Measurements from ENCODE around the gene CLDND2. TPM values are rescaled to one million over a fixed set of nuclear protein-coding genes. Genes with fewer than 3 reads are reported as not detected.

The CLDND2 gene
- polyA plus RNA-seq, 1 of the 3 experiments (the other 2 are of a cell fraction), result 0.26 TPM

GRCh38 chr19:51337861-51338562 is 30.8 kb downstream of the CLDND2 start (continued):
- TF ChIP-seq ELF1 (IDR thresholded peaks at IDR 0.05) (no peak), USF2 (IDR thresholded peaks at IDR 0.05; ENCODE audit: borderline replicate concordance, low read depth, low read length) (no peak)

GRCh38 chr19:51337141-51337860 is 31.5 kb downstream of the CLDND2 start:
- no peaks in the 10 kb centered on the region for H3K27me3 ChIP-seq (ENCODE audit: insufficient read depth)
- 91% methylated on average over 12 of the region's 13 CpGs for WGBS (ENCODE audit: low lambda C conversion rate)
- POLR2A ChIA-PET, result no interaction called here
- H3K79me2 ChIP-seq (ENCODE audit: insufficient read depth), result no peaks in the 10 kb centered on the region
- no peak overlapping the region for H3K27ac ChIP-seq (ENCODE audit: low read depth in 2 of 2, low read length in 1 of 2)
- H3K4me3 ChIP-seq (ENCODE audit: low read depth in 2 of 2, low read length in 1 of 2), result no peak overlapping the region
- no peaks in the 10 kb centered on the region for H3K9me2 ChIP-seq
- TF ChIP-seq USF1 (IDR thresholded peaks at IDR 0.05; ENCODE audit: borderline replicate concordance, low read depth) (no peak), ZBTB33 (IDR thresholded peaks at IDR 0.05; ENCODE audit: borderline replicate concordance, low read depth) (no peak), PBX3 (IDR thresholded peaks at IDR 0.05) (no peak), USF2 (IDR thresholded peaks at IDR 0.05; ENCODE audit: borderline replicate concordance, low read depth, low read length) (no peak), RFX5 (IDR thresholded peaks at IDR 0.05; ENCODE audit: low read length) (no peak), REST (IDR thresholded peaks at IDR 0.05; ENCODE audit: low read depth, low read length) (no peak), JUND (IDR thresholded peaks at IDR 0.05) (no peak), ELF1 (IDR thresholded peaks at IDR 0.05) (no peak), NFIC (IDR thresholded peaks at IDR 0.05; ENCODE audit: borderline replicate concordance) (no peak)
- no peak overlapping the region for H3K4me2 ChIP-seq
- no peaks in the 10 kb centered on the region for H4K20me1 ChIP-seq (ENCODE audit: insufficient read depth)
- peaks cover 0 to 8% of the 10 kb centered on the region in 2 experiments; a peak in 1 of 4 replicates for H3K4me1 ChIP-seq (ENCODE audit: control insufficient read depth in 1 of 2, insufficient read depth in 2 of 2, low read depth in 1 of 2, low read length in 1 of 2)
- no peak overlapping the region for H3K9ac ChIP-seq
- DNase-seq, result no peak
- peaks cover 3% of the 10 kb centered on the region for H3F3A ChIP-seq (replicated peaks; ENCODE audit: insufficient read depth)
- no peak overlapping the region for H2AFZ ChIP-seq (ENCODE audit: low read depth)
- H3K9me3 ChIP-seq, result no peaks in the 10 kb centered on the region
- CTCF ChIA-PET, result interaction anchor here (0.9 to 2.1 kb wide), 4 partner anchors 14 to 319 kb away, joined by 3 to 7 read pairs (median 4); no protein-coding TSS in a partner anchor
- H3K36me3 ChIP-seq (replicated peaks in 1 of 2; ENCODE audit: control insufficient read depth in 1 of 2, insufficient read depth in 2 of 2, low read length in 1 of 2), result no peaks in the 10 kb centered on the region
